Midbrain (tissue), 1 donor: Measurements from ENCODE around the gene CLECL1.
"Not testable (repeated sequence)": the region's sequence is repeated elsewhere in the genome, so short reads cannot be mapped to it uniquely, and the experiment has no call there.

Experiments
- DNase-seq: peaks from one replicate; lab custom pipeline; 2025; lab: John Stamatoyannopoulos, UW

CLECL1 gene

DNA sequence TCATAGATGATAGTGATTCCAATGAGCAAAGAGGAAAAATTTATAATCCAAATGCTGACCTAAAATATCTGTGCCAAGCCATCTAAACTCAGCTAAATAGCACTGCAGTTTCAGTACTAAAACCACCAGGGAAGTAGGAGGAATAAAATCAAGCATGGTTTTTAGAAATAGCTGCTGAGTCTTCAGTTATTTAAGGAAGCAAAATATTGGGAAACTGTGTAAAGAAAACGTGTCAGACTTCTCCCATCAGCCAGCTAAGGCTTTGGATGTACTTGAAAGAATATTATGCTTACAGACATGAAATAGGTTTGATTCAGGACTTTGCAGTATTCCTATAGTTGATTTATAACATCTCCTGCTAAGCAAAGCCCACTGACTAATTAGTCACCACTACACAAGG lies 38.7 kb downstream of the CLECL1 start:
- DNase-seq: no peak

DNA sequence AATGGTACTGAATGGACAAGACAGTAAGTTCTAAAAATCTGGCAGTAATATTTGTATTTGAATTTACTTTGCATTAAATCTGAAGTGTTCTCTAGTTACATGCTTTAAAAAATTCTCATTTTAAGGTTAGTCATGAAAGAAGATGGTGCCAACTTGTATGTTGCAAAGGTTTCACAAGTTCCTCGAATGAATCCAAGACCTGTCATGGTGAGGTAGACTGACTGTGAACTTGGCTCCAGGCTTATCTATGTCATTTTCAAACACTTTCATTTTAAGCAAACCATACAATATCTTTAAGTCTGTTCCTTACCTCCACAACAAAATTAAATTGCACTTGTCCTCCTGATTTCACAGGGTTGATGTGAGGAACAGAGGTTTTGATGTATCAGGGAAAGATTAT lies 40.0 kb downstream of the CLECL1 start:
- no peak for DNase-seq

DNA sequence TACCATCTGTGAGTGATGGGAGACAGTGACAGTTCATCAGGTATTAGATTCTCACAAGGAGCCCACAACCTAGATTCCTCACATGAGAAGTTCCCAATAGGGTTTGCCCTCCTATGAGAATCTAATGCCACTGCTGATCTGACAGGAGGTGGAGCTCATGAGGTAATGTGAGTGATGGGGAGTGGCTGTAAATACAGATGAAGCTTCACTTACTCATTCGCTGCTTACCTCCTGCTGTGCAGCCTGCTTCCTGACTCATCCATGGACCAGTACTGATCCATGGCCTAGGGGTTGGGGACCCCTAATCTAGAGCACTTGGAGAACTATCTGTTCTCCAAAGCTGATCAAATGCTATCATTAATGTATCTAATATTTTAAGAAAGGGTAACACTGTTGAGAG lies 45.7 kb downstream of the CLECL1 start:
- DNase-seq: no peak

DNA sequence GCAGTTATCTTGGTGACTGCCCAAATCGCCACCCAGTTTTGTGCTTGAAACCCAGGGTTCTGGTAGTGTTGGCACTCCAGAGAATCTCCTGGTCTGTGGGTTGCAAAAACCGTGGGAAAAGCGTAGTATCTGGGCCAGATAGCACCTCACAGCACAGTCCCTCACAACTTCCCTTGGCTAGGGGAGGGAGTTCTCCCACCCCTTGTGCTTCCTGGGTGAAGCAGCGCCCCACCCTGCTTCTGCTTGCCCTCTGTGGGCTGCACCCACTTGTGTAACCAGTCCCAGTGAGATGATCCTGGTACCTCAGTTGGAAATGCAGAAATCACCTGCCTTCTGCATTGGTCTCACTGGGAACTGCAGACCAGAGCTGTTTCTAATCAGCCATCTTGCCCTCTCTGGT lies 47.0 kb downstream of the CLECL1 start:
- DNase-seq: no peak

DNA sequence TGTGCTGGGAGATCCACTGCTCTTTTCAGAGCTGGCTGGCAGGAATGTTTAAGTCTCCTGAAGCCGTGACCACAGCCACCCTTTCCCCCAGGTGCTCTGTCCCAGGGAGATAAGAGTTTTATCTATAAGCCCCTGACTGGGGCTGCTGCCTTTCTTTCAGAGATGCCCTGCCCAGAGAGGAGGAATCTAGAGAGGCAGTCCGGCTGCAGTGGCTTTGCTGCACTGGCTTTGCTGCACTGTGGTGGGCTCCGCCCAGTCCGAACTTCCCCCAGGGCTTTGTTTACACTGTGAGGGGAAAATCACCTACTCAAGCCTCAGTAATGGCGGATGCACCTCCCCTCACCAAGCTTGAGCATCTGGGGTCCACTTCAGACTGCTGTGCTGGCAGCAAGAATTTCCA lies 47.5 kb downstream of the CLECL1 start:
- DNase-seq: not testable (repeated sequence)

DNA sequence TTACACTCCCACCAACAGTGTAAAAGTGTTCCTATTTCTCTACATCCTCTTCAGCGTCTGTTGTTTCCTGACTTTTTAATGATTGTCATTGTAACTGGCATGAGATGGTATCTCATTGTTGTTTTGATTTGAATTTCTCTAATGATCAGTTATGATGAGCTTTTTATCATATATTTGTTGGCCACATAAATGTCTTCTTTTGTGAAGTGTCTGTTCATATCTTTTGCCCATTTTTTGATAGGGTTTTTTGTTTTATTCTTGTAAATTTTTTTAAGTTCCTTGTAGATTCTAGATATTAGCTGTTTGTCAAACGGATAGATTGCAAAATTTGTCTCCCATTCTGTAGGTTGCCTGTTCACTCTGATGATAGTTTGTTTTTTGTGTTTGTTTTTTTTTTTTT lies 49.9 kb downstream of the CLECL1 start:
- DNase-seq: not testable (repeated sequence)

DNA sequence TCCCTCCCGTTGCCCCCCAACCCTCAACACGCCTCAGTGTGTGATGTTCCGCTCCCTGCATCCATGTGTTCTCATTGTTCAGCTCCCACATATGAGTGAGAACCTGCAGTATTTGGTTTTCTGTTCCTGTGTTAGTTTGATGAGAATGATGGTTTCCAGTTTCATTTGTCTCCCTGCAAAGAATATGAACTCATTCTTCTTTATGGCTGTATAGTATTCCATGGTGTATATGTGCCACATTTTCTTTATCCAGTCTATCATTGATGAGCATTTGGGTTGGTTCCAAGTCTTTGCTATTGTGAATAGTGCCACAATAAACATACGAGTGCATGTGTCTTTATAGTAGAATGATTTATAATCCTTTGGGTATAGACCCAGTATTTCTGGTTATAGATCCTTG lies 50.4 kb downstream of the CLECL1 start:
- DNase-seq: not testable (repeated sequence)

DNA sequence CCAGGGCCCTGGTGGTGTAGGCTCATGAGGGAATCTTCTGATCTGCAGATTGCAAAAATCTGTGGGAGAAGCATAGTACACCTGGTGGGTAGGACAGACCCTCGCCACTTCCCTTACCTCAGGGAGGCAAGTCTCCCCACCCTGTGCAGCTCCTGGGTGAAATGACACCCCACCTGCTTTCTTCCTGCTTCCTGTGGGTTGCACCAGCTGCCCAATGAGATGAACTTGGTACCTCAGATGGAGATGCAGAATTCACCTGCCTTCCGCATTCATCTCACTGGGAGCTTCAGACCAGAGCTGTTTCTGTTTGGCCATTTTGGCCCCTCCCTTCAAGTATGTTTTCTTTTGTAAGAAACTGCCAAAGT lies 58.7 kb downstream of the CLECL1 start:
- no peak for DNase-seq

DNA sequence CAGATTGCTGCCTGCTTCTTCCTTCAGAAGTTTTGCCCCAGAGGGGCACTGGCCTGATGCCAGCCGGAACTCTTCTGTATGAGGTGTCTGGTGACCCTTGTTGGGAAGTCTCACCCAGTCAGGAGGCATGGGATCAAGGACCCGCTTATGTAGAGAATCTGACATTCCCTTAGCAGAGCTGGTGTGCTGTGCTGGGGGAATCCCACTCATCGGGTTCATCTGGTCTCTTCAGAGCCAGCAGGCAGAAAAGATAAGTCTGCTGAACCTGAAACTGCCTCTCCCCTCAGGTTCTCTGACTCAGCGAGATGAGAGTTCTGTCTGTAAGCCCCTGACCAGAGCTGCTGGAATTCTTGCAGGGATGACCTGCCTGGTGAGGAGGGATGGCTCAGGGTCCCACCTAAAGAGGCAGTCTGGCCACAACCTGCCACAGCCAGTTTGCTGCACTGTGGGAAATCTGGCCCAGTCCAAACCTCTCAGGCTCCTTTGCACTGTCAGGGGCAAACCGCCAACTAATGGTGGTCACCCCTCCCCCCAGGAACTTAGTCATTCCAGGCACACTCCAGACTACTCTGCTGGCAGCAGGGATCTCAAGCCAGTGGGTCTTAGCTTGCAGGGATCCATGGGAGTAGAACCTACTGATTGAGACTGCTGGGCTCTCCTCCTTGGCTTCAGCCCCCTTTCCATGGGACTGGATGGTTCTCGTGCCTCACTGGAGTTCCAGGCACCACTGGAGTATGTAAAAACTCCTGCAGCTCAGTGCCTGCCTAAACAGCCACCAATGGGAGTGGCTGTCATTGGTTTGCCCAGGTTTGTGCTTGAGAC lies 59.3 kb downstream of the CLECL1 start:
- no peak for DNase-seq
